Panc1 (cell line): ENCODE data around the gene PHETA2.

Experiments used
- POLR2AphosphoS5 ChIP-seq: IDR thresholded peaks from 2 replicates; pipeline ENCODE4 v1.6.1; 2012; ENCODE audit warnings: mild to moderate bottlenecking, low read depth, low read length, moderate library complexity
- SIN3A ChIP-seq: IDR thresholded peaks from 2 replicates; pipeline ENCODE4 v1.6.1; 2012; ENCODE audit warnings: low read depth, mild to moderate bottlenecking, low read length, moderate library complexity, borderline replicate concordance; ENCODE audit not compliant: insufficient read depth
- TCF7L2 ChIP-seq: IDR thresholded peaks from 2 replicates; pipeline ENCODE4 v1.6.1; 2011; ENCODE audit warnings: mild to moderate bottlenecking, low read depth, low read length, inconsistent platforms
- TF ChIP-seq, protein P1 (sequence below): fragments of 450-650 bp; IDR thresholded peaks from 2 replicates; pipeline ENCODE4 v1.5.1; 2017; ENCODE audit warnings: mild to moderate bottlenecking
- TF ChIP-seq, protein P2 (sequence below), 2 experiments: IDR thresholded peaks; 2 replicates each; pipeline ENCODE4 v1.6.1; 2011 to 2012; ENCODE audit warnings: low read depth in 2 of 2, control low read depth in 1 of 2, low read length in 1 of 2, mild to moderate bottlenecking in 1 of 2, moderate library complexity in 1 of 2; ENCODE audit not compliant: insufficient read depth in 1 of 2

DNA sequence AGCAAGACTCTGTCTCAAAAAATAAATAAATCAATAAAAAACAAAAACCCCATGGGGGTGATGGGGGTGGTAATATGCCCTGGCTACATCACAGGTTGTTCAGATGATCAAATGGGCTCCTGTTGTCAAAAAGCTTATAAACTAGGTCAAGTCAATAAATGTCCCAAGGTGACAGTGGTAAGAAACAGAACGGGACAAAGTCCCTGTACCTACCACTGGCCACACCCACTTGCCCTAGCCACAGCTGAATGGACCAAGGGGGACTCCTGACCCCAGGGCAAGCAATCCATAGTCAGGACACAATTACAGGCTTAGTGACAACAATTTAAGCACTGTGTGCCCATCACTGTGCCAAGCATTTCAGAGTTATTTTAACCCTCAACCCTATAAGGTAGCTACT is 9.4 kb upstream of the PHETA2 start:
- TF ChIP-seq, protein P1, sequence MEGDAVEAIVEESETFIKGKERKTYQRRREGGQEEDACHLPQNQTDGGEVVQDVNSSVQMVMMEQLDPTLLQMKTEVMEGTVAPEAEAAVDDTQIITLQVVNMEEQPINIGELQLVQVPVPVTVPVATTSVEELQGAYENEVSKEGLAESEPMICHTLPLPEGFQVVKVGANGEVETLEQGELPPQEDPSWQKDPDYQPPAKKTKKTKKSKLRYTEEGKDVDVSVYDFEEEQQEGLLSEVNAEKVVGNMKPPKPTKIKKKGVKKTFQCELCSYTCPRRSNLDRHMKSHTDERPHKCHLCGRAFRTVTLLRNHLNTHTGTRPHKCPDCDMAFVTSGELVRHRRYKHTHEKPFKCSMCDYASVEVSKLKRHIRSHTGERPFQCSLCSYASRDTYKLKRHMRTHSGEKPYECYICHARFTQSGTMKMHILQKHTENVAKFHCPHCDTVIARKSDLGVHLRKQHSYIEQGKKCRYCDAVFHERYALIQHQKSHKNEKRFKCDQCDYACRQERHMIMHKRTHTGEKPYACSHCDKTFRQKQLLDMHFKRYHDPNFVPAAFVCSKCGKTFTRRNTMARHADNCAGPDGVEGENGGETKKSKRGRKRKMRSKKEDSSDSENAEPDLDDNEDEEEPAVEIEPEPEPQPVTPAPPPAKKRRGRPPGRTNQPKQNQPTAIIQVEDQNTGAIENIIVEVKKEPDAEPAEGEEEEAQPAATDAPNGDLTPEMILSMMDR = no peak
- TF ChIP-seq POLR2AphosphoS5 (no peak), TCF7L2 (no peak), SIN3A (no peak)
- TF ChIP-seq, protein P2, sequence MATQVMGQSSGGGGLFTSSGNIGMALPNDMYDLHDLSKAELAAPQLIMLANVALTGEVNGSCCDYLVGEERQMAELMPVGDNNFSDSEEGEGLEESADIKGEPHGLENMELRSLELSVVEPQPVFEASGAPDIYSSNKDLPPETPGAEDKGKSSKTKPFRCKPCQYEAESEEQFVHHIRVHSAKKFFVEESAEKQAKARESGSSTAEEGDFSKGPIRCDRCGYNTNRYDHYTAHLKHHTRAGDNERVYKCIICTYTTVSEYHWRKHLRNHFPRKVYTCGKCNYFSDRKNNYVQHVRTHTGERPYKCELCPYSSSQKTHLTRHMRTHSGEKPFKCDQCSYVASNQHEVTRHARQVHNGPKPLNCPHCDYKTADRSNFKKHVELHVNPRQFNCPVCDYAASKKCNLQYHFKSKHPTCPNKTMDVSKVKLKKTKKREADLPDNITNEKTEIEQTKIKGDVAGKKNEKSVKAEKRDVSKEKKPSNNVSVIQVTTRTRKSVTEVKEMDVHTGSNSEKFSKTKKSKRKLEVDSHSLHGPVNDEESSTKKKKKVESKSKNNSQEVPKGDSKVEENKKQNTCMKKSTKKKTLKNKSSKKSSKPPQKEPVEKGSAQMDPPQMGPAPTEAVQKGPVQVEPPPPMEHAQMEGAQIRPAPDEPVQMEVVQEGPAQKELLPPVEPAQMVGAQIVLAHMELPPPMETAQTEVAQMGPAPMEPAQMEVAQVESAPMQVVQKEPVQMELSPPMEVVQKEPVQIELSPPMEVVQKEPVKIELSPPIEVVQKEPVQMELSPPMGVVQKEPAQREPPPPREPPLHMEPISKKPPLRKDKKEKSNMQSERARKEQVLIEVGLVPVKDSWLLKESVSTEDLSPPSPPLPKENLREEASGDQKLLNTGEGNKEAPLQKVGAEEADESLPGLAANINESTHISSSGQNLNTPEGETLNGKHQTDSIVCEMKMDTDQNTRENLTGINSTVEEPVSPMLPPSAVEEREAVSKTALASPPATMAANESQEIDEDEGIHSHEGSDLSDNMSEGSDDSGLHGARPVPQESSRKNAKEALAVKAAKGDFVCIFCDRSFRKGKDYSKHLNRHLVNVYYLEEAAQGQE (IDR thresholded peaks at IDR 0.05; ENCODE audit: insufficient read depth in 1 of 2, low read depth in 2 of 2, low read length in 1 of 2) = no peak
